ENCODE measurements around the gene GPS2.

The GPS2 gene

GRCh38 chr17:7294614-7295153, 20.5 kb downstream of the GPS2 start, which contains the start of gene YBX2:
Gene YBX2 (minus strand): TSS chr17:7294639. CDS start chr17:7294500, 139 bp downstream.
- Histone ChIP-seq H3K4me3 (ENCODE audit: low read depth, low read length) (peak within 1 kb of the TSS; percentile 6; the same call in 1 of the 2 replicates), H3K36me3 (ENCODE audit: control insufficient read depth in 2 of 2, insufficient read depth in 1 of 2, low read length in 2 of 2) (no peaks in the 10 kb centered on the region), H3K9me3 (ENCODE audit: control insufficient read depth, insufficient read depth, low read depth, low read length) (no peaks in the 10 kb centered on the region), H3K27ac (ENCODE audit: extremely low read depth, low read depth, low read length) (peak within 1 kb of the TSS; percentile 37; the same call in 1 of the 2 replicates), H3K4me1 (ENCODE audit: control insufficient read depth, insufficient read depth, low read length) (peaks cover 6% of the 10 kb centered on the region; the same call in 1 of the 2 replicates)
- ChIA-PET CTCF (no interaction called here), POLR2A (no interaction called here)
- TF ChIP-seq ZNF518A (tag by site-specific recombination; conservative IDR thresholded peaks at IDR 0.05; ENCODE audit: low read depth) = no peak
- TF ChIP-seq ZNF596 (tag by site-specific recombination; IDR thresholded peaks at IDR 0.05) = no peak
- no peak for TF ChIP-seq ZNF843 (tag by site-specific recombination; IDR thresholded peaks at IDR 0.05)
- TF ChIP-seq KLF16 (tag by site-specific recombination; IDR thresholded peaks at IDR 0.05) = peak; percentile 58
- no peak for TF ChIP-seq ZFP69B (tag by site-specific recombination; IDR thresholded peaks at IDR 0.05)
- 0 out of 2 replicates have a peak, but pooled peaks have one; percentile 19 for TF ChIP-seq ZNF366 (tag by site-specific recombination; conservative IDR thresholded peaks at IDR 0.05)
- TF ChIP-seq, protein P1, sequence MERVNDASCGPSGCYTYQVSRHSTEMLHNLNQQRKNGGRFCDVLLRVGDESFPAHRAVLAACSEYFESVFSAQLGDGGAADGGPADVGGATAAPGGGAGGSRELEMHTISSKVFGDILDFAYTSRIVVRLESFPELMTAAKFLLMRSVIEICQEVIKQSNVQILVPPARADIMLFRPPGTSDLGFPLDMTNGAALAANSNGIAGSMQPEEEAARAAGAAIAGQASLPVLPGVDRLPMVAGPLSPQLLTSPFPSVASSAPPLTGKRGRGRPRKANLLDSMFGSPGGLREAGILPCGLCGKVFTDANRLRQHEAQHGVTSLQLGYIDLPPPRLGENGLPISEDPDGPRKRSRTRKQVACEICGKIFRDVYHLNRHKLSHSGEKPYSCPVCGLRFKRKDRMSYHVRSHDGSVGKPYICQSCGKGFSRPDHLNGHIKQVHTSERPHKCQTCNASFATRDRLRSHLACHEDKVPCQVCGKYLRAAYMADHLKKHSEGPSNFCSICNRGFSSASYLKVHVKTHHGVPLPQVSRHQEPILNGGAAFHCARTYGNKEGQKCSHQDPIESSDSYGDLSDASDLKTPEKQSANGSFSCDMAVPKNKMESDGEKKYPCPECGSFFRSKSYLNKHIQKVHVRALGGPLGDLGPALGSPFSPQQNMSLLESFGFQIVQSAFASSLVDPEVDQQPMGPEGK (tag by site-specific recombination; IDR thresholded peaks at IDR 0.05) = peak; percentile 59; the same call in 1 of the 2 replicates
- no peak for TF ChIP-seq ZNF704 (tag by site-specific recombination; IDR thresholded peaks at IDR 0.05)
- TF ChIP-seq ZNF501 (tag by site-specific recombination; IDR thresholded peaks at IDR 0.05) = no peak
- TF ChIP-seq ZNF335 (tag by site-specific recombination; conservative IDR thresholded peaks at IDR 0.05) = peak; percentile 54
- no peak for TF ChIP-seq ZNF830 (tag by site-specific recombination; IDR thresholded peaks at IDR 0.05; ENCODE audit: low read depth)
- no peak for TF ChIP-seq MZF1 (tag by site-specific recombination; IDR thresholded peaks at IDR 0.05; ENCODE audit: borderline replicate concordance)
- no peak for TF ChIP-seq ZNF37A (tag by site-specific recombination; IDR thresholded peaks at IDR 0.05)
- no peak for TF ChIP-seq ZNF132 (tag by site-specific recombination; IDR thresholded peaks at IDR 0.05; ENCODE audit: borderline replicate concordance)
- TF ChIP-seq ZBTB21 (tag by site-specific recombination; IDR thresholded peaks at IDR 0.05) = no peak
- no peak for TF ChIP-seq YY1 (tag by site-specific recombination; IDR thresholded peaks at IDR 0.05)
- TF ChIP-seq, protein P2, sequence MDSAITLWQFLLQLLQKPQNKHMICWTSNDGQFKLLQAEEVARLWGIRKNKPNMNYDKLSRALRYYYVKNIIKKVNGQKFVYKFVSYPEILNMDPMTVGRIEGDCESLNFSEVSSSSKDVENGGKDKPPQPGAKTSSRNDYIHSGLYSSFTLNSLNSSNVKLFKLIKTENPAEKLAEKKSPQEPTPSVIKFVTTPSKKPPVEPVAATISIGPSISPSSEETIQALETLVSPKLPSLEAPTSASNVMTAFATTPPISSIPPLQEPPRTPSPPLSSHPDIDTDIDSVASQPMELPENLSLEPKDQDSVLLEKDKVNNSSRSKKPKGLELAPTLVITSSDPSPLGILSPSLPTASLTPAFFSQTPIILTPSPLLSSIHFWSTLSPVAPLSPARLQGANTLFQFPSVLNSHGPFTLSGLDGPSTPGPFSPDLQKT (IDR thresholded peaks at IDR 0.05; ENCODE audit: borderline replicate concordance, low read depth, low read length) = no peak
- TF ChIP-seq ZBTB20 (tag by site-specific recombination; IDR thresholded peaks at IDR 0.05) = 0 out of 2 replicates have a peak, but pooled peaks have one; percentile 16
- peak; percentile 77 for TF ChIP-seq KLF1 (tag by site-specific recombination; IDR thresholded peaks at IDR 0.05)
- TF ChIP-seq ZNF362 (tag by site-specific recombination; IDR thresholded peaks at IDR 0.05) = no peak
- TF ChIP-seq SP3 (tag by site-specific recombination; IDR thresholded peaks at IDR 0.05) = peak; percentile 43
- TF ChIP-seq ZNF76 (tag by site-specific recombination; IDR thresholded peaks at IDR 0.05; ENCODE audit: borderline replicate concordance, low read depth) = no peak
- no peak for TF ChIP-seq ZFHX2 (tag by site-specific recombination; conservative IDR thresholded peaks at IDR 0.05)
- TF ChIP-seq KLF7 (tag by site-specific recombination; IDR thresholded peaks at IDR 0.05; ENCODE audit: borderline replicate concordance) = 0 out of 2 replicates have a peak, but pooled peaks have one; percentile 48
- no peak for TF ChIP-seq ZNF274 (IDR thresholded peaks at IDR 0.05; ENCODE audit: low read length)
- no peak for TF ChIP-seq ZNF274 (tag by site-specific recombination; IDR thresholded peaks at IDR 0.05; ENCODE audit: borderline replicate concordance)
- no peak for TF ChIP-seq ZNF26 (tag by site-specific recombination; IDR thresholded peaks at IDR 0.05)

Measured in HEK293 (cell line).